Stimulated activated CD4-positive, alpha-beta T cell treated with anti-CD3 and anti-CD28 coated beads, Interleukin-12 subunit alpha, Interleukin-12 subunit beta, amount 100 ng/mL, for 48 hours (primary cell): ENCODE results near the gene PHTF1.

Experiments
- DNase-seq, 3 donors: peaks; one replicate each; pipeline ENCODE4 v3.0.0-alpha.2; 2020; ENCODE audit warnings: low read depth in 2 of 3, low spot score in 1 of 3

PHTF1 gene

GRCh38 chr1:113670650-113671049 lies 88.6 kb downstream of the PHTF1 start:
- DNase-seq, result no peak

- no peak for DNase-seq
Observed at GRCh38 chr1:113669988-113670387, 89.3 kb downstream of the PHTF1 start.

- no peak for DNase-seq
Observed at GRCh38 chr1:113666126-113666525, 93.2 kb downstream of the PHTF1 start.

GRCh38 chr1:113665071-113665470 lies 94.2 kb downstream of the PHTF1 start:
- DNase-seq, result no peak

- DNase-seq, result no peak
Observed at GRCh38 chr1:113663165-113663951, 95.9 kb downstream of the PHTF1 start.

GRCh38 chr1:113662101-113662500 lies 97.2 kb downstream of the PHTF1 start:
- no peak for DNase-seq

GRCh38 chr1:113660088-113660487 lies 99.2 kb downstream of the PHTF1 start:
- no peak for DNase-seq

GRCh38 chr1:113659556-113659955 lies 99.7 kb downstream of the PHTF1 start:
- no peak for DNase-seq

GRCh38 chr1:113659035-113659434 lies 100.3 kb downstream of the PHTF1 start:
- DNase-seq, result no peak

- no peak for DNase-seq
Observed at GRCh38 chr1:113657556-113658063, 101.7 kb downstream of the PHTF1 start.

- no peak for DNase-seq
Observed at GRCh38 chr1:113657126-113657525, 102.2 kb downstream of the PHTF1 start.

- no peak for DNase-seq
Observed at GRCh38 chr1:113654883-113655282, 104.4 kb downstream of the PHTF1 start.

- DNase-seq, result no peak
Observed at GRCh38 chr1:113653741-113654140, 105.5 kb downstream of the PHTF1 start.

- no peak for DNase-seq
Observed at GRCh38 chr1:113652771-113653170, 106.5 kb downstream of the PHTF1 start.

- DNase-seq, result no peak
Observed at GRCh38 chr1:113648478-113648877, 110.8 kb downstream of the PHTF1 start.

GRCh38 chr1:113647164-113647563 lies 112.1 kb downstream of the PHTF1 start:
- DNase-seq, result no peak
